Mammary epithelial cell (primary cell): ENCODE results near the gene SYNJ2.

ENCODE experiments used
- EZH2 ChIP-seq: IDR thresholded peaks from 2 replicates; pipeline ENCODE4 v1.6.1; 2012; ENCODE audit warnings: low read length, inconsistent platforms, borderline replicate concordance
- TF ChIP-seq, protein P1 (sequence below), 2 donors: IDR thresholded peaks in 1 of 2; conservative IDR thresholded peaks in 1 of 2; 2 replicates each; pipeline ENCODE4 v1.5.1; 2011 to 2012; ENCODE audit warnings: inconsistent platforms in 2 of 2, low read length in 2 of 2, mild to moderate bottlenecking in 2 of 2, control low read depth in 1 of 2, low read depth in 1 of 2; ENCODE audit not compliant: insufficient read depth in 1 of 2; ENCODE audit errors: extremely low read depth in 1 of 2

DNA sequence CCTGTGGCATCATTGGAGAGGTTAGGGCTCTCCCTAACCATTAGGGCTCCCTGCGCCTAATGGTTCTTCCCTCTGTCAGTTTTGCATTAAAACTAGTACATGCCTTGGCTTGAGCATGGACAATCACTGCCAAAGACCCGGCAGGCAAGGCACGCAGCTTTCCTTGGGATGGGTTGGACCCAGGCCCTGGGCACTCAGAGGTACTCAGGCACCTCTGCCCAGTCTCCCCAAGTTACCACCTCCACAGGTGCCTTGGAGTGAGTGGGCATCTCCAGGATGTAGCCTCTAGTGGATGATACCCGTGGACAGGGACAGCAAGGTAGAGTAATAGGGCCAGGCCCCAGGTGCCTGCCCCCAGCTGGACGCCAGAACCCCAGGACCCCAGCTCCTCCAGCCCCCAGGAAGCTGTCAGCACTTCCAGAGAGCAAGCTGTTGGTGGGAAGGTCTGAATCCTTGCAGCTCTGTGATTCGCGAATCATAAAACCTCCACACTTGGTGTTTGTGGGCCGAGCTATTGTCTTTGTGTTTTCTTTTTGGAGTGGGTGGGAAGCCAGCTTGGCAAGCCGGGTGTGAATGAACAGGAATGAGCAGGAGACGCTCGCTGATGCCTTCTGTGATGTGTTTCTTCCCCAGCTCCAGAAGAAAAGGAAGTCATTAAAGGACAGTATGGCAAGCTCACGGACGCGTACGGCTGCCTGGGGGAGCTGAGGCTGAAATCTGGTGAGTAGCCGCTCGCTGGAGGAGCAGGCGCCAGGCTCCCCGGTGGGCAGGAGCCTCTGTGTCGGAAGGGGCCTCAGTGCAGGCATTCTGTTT, 35.1 kb downstream of the SYNJ2 start:
- TF ChIP-seq, protein P1, sequence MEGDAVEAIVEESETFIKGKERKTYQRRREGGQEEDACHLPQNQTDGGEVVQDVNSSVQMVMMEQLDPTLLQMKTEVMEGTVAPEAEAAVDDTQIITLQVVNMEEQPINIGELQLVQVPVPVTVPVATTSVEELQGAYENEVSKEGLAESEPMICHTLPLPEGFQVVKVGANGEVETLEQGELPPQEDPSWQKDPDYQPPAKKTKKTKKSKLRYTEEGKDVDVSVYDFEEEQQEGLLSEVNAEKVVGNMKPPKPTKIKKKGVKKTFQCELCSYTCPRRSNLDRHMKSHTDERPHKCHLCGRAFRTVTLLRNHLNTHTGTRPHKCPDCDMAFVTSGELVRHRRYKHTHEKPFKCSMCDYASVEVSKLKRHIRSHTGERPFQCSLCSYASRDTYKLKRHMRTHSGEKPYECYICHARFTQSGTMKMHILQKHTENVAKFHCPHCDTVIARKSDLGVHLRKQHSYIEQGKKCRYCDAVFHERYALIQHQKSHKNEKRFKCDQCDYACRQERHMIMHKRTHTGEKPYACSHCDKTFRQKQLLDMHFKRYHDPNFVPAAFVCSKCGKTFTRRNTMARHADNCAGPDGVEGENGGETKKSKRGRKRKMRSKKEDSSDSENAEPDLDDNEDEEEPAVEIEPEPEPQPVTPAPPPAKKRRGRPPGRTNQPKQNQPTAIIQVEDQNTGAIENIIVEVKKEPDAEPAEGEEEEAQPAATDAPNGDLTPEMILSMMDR (conservative IDR thresholded peaks at IDR 0.05 in 1 of 2, IDR thresholded peaks at IDR 0.05 in 1 of 2; ENCODE audit: extremely low read depth in 1 of 2, insufficient read depth in 1 of 2, low read depth in 1 of 2, low read length in 2 of 2): no peak
- TF ChIP-seq EZH2: no peak
